HG03575 (cell line): ENCODE data around the gene P2RX2.

Experiments used
- ATAC-seq: cut with Tn5 transposase; IDR thresholded peaks from one replicate; pipeline ENCODE4 v1.9.1; 2021; ENCODE audit not compliant: unreplicated experiment, insufficient number of reproducible peaks, low FRiP score; ENCODE audit errors: extremely low read depth

The P2RX2 gene

GRCh38 chr12:132651444-132652100, 33.0 kb downstream of the P2RX2 start:
- ATAC-seq: no peak

- ATAC-seq: no peak
Measured at GRCh38 chr12:132653567-132654290, 35.2 kb downstream of the P2RX2 start.

DNA sequence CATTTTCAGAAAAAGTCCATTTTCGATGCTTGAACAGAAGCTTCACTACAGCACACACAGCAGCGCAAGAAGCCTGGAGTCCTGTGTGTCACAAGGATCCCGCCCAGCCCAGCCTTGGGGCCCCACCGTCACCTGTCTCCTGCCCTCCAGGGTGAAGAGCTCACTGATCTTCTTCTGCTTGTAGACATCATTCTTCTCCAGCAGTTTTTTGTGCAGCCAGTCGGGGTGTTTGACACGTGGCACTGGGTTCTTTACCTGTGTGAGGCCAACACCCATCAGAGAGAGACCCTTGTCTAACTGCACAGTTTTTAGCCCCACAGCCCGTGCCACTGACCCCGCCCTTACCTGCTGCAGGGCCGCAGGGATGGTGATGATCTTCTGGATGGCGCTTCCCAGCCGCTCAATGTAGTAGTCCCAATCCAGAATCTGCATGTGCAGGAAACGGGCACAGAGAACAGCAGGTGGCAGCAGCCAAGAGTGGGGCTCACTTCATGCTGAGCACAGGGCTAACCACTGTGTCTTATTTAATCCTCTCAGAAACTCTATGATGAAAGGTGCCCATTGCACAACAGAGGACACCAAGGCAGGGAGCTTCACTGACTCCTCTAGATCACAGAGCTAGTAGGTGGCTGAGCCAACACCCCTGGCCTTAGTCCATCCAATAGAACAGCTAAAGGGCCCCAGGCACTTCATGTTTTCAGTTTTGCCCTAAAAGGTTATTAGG, 38.6 kb downstream of the P2RX2 start:
- no peak for ATAC-seq

DNA sequence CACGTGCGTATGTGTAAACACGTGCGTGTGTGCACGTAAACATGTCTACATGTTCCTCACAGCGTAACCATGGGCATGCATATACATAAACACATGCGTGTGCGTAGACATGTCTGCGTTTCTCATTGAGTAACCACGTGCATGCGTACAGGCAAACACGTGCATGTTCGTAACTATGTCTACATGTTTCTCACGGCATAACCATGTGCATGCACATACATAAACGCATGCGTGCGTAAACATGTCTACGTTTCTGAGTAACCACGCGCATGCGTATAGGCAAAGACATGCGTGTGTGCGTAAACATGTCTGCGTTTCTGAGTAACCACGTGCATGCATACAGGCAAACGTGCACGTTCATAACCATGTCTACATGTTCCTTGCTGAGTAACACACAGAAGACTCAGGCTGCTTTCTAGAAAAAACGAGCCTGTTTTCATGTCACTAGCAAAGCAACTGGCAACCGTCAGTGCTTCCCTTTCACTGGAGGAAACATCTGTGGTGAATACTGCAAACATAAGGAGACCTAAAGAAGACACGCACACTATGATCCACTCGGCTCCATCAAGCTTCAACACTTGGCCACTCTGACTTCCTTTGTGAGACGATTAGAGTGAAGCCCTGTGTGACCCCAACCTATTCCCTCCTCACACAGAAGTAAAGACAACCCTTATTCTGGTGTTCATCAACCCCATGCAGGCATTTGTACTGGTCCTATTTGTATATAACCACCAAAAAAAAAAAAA, 39.7 kb downstream of the P2RX2 start:
- ATAC-seq: no peak

GRCh38 chr12:132659146-132659545, 40.6 kb downstream of the P2RX2 start:
- no peak for ATAC-seq

DNA sequence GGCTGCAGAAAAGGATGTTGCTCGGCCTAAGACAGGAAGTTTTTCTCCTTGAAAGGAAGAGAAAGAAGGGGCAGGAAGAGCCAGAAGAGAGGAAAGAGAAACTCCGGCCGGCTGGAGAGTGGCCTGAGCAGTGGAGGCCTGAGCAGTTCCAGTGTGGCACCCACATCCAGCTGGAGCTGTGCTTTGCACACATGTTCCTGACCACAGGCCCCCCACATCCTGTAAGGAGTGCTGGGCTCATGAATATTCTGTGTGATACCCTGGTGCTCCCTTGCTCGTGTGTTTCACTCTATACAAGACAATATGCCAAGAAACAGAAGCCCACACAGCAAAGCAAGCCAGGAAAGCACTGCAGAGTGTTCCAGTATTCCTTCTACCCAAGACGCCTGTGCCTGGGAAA, 41.5 kb downstream of the P2RX2 start:
- ATAC-seq: no peak

- ATAC-seq: no peak
Measured at GRCh38 chr12:132660996-132661395, 42.4 kb downstream of the P2RX2 start.

- no peak for ATAC-seq
Measured at GRCh38 chr12:132661972-132662371, 43.4 kb downstream of the P2RX2 start.

DNA sequence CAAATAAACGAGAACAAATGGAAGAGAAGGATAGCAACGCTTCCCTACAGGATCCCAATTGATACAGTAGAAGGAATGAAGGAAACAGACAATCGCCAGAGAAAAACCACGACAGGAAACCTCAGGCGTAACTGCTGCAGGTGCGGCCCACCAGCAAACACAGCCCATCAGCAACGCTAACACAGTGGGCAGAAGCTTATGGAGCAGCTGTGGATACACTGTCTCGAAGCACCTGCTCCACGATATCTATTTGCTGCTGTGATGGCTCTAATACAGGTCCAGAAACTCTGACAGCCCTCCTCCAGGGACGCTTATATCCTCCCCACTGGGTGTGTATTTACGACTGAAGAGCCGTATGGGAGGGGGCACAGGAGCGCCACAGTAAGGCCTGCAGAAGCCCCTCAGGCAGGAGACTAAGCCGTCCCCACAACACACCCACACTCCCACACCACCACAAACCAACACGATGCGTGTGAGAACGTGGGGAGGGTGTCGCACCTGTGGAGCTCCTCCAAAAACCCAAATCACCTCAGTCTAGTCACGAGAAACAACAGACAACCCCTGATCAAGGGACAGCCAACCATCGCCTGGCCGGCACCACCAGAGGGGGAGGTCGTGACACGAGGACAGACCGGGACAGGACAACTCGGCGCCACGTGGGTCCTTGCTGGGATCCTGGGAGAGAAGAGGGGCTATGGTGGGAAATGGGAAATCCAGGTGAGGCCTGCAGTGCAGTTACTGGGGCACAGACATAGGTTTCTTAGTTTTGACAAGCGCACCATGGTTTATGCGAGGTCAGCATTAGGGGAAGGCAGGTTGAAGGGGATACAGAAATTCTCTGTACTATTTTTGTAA, 44.6 kb downstream of the P2RX2 start:
- ATAC-seq: no peak

- no peak for ATAC-seq
Measured at GRCh38 chr12:132664206-132665148, 45.9 kb downstream of the P2RX2 start.

DNA sequence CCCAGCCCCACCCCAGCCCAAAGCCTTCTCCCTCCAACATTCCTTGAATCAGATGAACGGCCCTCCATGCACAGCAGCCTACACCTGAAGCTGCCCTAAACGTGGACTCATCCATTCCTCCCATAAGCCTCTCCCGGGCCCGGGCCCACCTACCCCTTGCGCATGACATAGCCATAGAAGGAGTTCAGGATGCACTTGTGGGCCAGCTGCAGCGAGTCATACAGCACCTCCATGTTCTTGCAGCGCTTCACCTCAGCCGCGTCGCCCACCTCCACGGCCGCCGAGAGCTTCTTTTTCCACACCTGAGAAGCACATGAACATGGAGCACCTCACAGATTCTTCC, 46.5 kb downstream of the P2RX2 start:
- no peak for ATAC-seq

DNA sequence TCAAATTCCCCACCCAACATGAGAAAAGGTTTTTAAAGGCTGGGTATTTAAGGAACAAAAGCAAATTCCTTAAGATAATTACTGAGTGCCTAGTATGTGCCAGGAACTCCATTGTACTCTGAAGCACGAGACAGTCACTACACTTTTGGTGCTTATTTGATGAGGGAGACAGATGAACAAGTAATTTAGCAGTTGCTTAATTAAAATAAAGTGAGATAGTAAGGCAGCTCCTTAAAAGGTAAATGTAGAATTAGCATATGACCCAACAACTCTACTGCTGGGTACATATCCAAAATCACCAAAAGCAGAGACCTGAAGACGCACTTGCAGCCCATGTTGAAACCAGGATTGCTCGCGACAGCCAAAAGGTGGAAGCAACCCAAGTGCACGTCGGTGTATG, 47.2 kb downstream of the P2RX2 start:
- no peak for ATAC-seq

DNA sequence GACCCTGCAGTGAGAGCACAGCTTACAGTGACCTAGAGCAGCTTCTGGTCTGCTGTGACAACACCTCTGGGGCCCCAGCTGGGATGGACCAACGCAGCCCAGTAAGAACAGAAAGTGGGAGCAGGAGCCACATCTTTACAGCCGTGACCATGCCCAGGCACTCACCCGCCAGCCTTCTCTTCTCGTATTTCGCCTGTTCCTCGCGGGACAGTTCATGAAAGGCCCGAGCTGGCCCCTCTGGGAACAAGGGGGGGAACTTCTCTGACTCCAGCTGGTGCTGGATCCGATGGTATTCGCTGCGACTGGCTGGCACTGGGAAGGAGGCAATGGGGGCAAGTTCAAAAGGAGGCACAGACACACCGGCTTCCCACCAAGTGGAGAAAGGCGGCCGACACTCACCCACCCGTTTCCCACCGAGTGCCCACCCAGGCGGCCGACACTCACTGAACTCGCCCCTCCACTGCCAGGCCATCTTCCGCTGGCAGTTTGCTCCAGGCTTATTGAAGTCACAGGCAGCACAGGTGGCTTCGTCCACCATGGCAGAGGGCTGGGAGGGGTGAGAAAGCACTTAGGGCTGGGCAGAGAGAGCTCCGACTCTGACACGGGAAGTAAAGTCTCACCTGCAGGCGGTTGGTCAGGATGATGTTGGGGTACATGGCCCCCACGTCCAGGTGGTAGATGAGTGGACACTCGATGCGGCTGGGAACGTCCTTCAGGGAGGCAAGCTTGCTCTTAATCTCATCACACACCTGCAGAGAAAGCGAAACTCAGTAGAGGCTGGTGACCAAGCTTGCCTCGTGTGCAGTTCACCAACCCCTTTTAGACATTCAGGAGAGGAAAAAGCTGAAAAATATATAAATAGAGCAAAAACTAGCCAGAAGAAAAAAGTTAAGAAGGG, 49.9 kb downstream of the P2RX2 start:
- ATAC-seq: no peak

DNA sequence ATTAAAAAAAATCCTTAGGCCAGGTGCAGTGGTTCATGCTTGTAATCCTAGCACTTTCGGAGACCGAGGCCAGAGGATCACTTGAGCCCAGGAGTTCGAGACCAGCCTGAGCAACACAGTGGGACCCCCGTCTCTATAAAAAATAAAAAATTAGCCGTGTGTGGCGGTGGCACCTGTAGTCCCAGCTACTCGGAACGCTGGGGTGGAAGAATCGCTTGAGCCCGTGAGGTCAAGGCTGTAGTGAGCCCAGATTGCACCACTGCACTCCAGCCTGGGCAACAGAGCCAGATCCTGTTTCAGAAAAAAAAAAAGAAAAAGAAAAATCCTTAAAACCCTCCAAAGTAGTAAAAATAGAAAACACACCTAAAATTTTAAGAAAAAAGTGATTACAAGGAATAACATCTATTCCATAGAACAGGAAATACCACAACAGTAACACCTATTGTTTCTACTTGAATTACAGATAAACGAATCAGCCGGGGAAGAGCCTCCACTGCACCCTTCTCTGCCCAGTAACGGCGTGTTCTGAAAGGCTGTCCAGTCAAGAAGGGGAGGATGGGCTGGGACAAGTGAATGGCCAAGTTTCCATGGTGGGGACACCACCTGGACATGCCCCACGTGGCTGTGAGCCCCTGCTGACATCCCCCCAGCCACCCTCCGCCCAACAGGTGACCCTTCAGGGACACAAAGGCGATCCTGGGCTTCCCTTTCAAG, 50.7 kb downstream of the P2RX2 start:
- no peak for ATAC-seq
